HEK293 (cell line): ENCODE data around the gene HBP1.

Experiments used
- OVOL3 ChIP-seq: fragments of 450-650 bp; formaldehyde crosslinking; IDR thresholded peaks from 2 replicates; pipeline ENCODE4 v1.5.1; 2016; ENCODE audit warnings: missing biosample characterization, missing genetic modification characterization
- WT1 ChIP-seq: fragments of 450-650 bp; formaldehyde crosslinking; IDR thresholded peaks from 2 replicates; pipeline ENCODE4 v1.5.1; 2016; ENCODE audit warnings: missing biosample characterization, missing genetic modification characterization
- YY2 ChIP-seq: fragments of 450-650 bp; formaldehyde crosslinking; IDR thresholded peaks from 2 replicates; pipeline ENCODE4 v1.5.1; 2016; ENCODE audit warnings: missing biosample characterization, missing genetic modification characterization
- ZBTB8A ChIP-seq: fragments of 450-650 bp; formaldehyde crosslinking; IDR thresholded peaks from 2 replicates; pipeline ENCODE4 v1.5.1; 2016; ENCODE audit warnings: missing biosample characterization, missing genetic modification characterization
- ZFHX2 ChIP-seq: fragments of 450-650 bp; formaldehyde crosslinking; conservative IDR thresholded peaks from 2 replicates; pipeline ENCODE4 v1.5.1; 2016; ENCODE audit warnings: missing biosample characterization, missing genetic modification characterization
- ZNF140 ChIP-seq: fragments of 450-650 bp; formaldehyde crosslinking; IDR thresholded peaks from 2 replicates; pipeline ENCODE4 v1.5.1; 2016; ENCODE audit warnings: missing biosample characterization, missing genetic modification characterization
- ZNF274 ChIP-seq, 2 experiments: fragments of 200-500 bp in 1 of 2; fragments of 450-650 bp in 1 of 2; sonication (Bioruptor generic) in 1 of 2; formaldehyde crosslinking in 1 of 2; IDR thresholded peaks; 2 replicates each; pipeline versions ENCODE4 v1.5.1 to v1.6.1; 2014 to 2016; ENCODE audit warnings: borderline replicate concordance in 1 of 2, inconsistent platforms in 1 of 2, low read length in 1 of 2, missing biosample characterization in 1 of 2, missing genetic modification characterization in 1 of 2
- ZNF426 ChIP-seq: fragments of 450-650 bp; formaldehyde crosslinking; IDR thresholded peaks from 2 replicates; pipeline ENCODE4 v1.5.1; 2017; ENCODE audit warnings: missing biosample characterization, missing genetic modification characterization, mild to moderate bottlenecking, inconsistent platforms, moderate library complexity
- ZNF670 ChIP-seq: fragments of 450-650 bp; formaldehyde crosslinking; IDR thresholded peaks from 2 replicates; pipeline ENCODE4 v1.5.1; 2016; ENCODE audit warnings: missing biosample characterization, missing genetic modification characterization, low read depth
- ZNF776 ChIP-seq: fragments of 450-650 bp; formaldehyde crosslinking; IDR thresholded peaks from 2 replicates; pipeline ENCODE4 v1.5.0; 2017; ENCODE audit warnings: missing biosample characterization, missing genetic modification characterization, borderline replicate concordance
- TF ChIP-seq, protein P1 (sequence below): fragments of 450-650 bp; formaldehyde crosslinking; IDR thresholded peaks from 2 replicates; pipeline ENCODE4 v1.5.1; 2016; ENCODE audit warnings: missing biosample characterization, missing genetic modification characterization
- TF ChIP-seq, protein P2 (sequence below): fragments of 450-650 bp; formaldehyde crosslinking; IDR thresholded peaks from 2 replicates; pipeline ENCODE4 v1.5.1; 2017; ENCODE audit warnings: missing biosample characterization, missing genetic modification characterization
- TF ChIP-seq, protein P3 (sequence below): fragments of 450-650 bp; formaldehyde crosslinking; IDR thresholded peaks from 2 replicates; pipeline ENCODE4 v1.5.1; 2016; ENCODE audit warnings: missing biosample characterization, missing genetic modification characterization, low read depth

DNA sequence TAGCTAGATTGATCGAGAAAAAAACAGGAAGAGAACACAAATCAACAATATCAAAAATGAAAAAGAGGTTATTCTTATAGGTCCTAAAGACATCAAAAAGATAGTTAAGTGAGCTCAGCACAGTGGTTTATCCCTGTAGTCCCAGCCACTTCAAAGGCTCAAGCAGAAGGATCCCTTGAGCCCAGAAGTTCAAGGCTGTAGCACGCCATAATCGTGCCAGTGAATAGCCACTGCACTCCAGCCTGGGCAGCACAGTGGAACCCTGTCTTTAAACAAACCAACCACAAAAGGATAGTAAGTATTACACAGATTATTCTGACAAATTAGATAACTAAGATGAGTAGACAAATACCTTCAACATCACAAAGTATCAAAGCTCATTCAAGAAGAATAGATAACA lies 83.2 kb downstream of the HBP1 start:
- TF ChIP-seq WT1 (tag by site-specific recombination) (no peak), ZFHX2 (tag by site-specific recombination) (no peak), ZNF670 (no peak), ZNF140 (no peak), ZNF426 (no peak), OVOL3 (tag by site-specific recombination) (no peak), ZBTB8A (tag by site-specific recombination) (no peak), ZNF274 (IDR thresholded peaks at IDR 0.05; ENCODE audit: low read length) (no peak), ZNF274 (tag by site-specific recombination; IDR thresholded peaks at IDR 0.05; ENCODE audit: borderline replicate concordance) (no peak), YY2 (tag by site-specific recombination) (no peak), ZNF776 (no peak)
- TF ChIP-seq, protein P1, sequence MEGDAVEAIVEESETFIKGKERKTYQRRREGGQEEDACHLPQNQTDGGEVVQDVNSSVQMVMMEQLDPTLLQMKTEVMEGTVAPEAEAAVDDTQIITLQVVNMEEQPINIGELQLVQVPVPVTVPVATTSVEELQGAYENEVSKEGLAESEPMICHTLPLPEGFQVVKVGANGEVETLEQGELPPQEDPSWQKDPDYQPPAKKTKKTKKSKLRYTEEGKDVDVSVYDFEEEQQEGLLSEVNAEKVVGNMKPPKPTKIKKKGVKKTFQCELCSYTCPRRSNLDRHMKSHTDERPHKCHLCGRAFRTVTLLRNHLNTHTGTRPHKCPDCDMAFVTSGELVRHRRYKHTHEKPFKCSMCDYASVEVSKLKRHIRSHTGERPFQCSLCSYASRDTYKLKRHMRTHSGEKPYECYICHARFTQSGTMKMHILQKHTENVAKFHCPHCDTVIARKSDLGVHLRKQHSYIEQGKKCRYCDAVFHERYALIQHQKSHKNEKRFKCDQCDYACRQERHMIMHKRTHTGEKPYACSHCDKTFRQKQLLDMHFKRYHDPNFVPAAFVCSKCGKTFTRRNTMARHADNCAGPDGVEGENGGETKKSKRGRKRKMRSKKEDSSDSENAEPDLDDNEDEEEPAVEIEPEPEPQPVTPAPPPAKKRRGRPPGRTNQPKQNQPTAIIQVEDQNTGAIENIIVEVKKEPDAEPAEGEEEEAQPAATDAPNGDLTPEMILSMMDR (tag by site-specific recombination) = no peak
- TF ChIP-seq, protein P2, sequence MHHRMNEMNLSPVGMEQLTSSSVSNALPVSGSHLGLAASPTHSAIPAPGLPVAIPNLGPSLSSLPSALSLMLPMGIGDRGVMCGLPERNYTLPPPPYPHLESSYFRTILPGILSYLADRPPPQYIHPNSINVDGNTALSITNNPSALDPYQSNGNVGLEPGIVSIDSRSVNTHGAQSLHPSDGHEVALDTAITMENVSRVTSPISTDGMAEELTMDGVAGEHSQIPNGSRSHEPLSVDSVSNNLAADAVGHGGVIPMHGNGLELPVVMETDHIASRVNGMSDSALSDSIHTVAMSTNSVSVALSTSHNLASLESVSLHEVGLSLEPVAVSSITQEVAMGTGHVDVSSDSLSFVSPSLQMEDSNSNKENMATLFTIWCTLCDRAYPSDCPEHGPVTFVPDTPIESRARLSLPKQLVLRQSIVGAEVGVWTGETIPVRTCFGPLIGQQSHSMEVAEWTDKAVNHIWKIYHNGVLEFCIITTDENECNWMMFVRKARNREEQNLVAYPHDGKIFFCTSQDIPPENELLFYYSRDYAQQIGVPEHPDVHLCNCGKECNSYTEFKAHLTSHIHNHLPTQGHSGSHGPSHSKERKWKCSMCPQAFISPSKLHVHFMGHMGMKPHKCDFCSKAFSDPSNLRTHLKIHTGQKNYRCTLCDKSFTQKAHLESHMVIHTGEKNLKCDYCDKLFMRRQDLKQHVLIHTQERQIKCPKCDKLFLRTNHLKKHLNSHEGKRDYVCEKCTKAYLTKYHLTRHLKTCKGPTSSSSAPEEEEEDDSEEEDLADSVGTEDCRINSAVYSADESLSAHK (tag by site-specific recombination) = no peak
- TF ChIP-seq, protein P3, sequence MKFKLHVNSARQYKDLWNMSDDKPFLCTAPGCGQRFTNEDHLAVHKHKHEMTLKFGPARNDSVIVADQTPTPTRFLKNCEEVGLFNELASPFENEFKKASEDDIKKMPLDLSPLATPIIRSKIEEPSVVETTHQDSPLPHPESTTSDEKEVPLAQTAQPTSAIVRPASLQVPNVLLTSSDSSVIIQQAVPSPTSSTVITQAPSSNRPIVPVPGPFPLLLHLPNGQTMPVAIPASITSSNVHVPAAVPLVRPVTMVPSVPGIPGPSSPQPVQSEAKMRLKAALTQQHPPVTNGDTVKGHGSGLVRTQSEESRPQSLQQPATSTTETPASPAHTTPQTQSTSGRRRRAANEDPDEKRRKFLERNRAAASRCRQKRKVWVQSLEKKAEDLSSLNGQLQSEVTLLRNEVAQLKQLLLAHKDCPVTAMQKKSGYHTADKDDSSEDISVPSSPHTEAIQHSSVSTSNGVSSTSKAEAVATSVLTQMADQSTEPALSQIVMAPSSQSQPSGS (tag by site-specific recombination) = no peak
